ENCODE measurements around the gene CALM3. TPM values are rescaled to one million over a fixed set of nuclear protein-coding genes. Genes with fewer than 3 reads are reported as not detected.
A peak's percentile ranks its signal among the peaks of the same experiment; 100 is the strongest.

Gene CALM3
- total and polyA plus RNA-seq, 2 donors (not counting 3 experiments of a cell fraction or from before 2014, with no cell fraction given): 305 to 425 TPM

DNA sequence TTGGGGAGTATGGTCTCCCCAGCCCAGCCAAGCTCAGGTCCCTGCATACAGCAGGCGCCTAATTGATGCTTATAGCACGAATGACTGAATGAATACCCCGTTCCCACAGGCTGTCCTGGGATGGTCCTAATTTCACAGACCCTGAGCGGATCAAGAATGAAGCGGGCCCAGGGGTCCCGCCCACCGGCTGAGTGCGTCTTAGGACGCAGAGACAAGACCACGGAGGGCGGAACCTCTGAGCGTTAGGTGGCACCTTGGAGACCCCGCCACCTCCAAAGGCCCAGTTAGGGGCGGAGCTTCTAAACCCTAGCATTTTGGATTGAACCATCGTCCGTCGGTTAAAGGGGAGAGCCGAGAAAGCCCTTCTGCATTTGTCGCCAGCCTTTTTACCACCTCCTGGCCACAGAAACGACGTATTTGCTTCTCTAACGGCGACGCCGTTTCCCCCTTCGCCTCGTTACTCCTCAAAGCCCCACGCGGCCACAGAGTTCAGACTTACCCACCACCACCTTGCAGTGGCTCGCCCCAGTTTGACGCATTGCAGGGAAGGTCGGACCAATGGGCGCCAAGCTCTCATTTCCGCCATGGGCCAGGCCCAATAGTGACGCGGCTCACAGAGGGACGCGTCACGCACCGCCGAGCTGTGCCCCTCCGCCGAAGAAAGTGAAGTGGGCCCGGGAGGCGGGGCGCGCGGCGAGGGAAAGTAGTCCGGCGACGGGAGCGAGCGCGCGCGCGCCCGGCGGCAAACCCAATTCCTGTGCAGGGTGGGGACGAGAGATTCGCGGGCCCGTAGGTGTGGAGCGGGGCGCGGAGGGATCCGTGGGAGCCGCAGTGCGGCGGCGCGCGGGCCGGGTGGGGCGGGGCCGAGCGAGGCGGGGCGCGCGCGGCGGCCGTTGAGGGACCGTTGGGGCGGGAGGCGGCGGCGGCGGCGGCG, 479 bp upstream of the CALM3 start:
- BruUV-seq (replicated peaks): TSS peak; percentile 83
- no peaks in the 10 kb centered on the region for H4K20me1 ChIP-seq (replicated peaks; ENCODE audit: control insufficient read depth, extremely low read depth, insufficient read depth, low read length)
- H3K4me2 ChIP-seq (ENCODE audit: insufficient read depth, low read length): peak overlapping the region; percentile 44
- H3K27me3 ChIP-seq (ENCODE audit: control insufficient read depth in 2 of 2, insufficient read depth in 2 of 2, low read length in 2 of 2): peaks cover 0 to 3% of the 10 kb centered on the region in 2 experiments
- POLR2A ChIA-PET: interaction anchor here (0.5 to 1.1 kb wide), 3 partner anchors 17 to 116 kb away, joined by 4 to 8 read pairs (median 6); partner anchors contain the start of gene PRKD2
- no peaks in the 10 kb centered on the region for H3K9me1 ChIP-seq (replicated peaks; ENCODE audit: control insufficient read depth, extremely low read depth, insufficient read depth, low read length)
- H3K27ac ChIP-seq (ENCODE audit: insufficient read depth, low read depth, low read length): peak overlapping the region; percentile 93
- peaks cover 0 to 6% of the 10 kb centered on the region in 2 experiments for H3K36me3 ChIP-seq (ENCODE audit: control insufficient read depth in 2 of 2, extremely low read depth in 1 of 2, insufficient read depth in 2 of 2, low read length in 2 of 2)
- peaks cover 45% of the 10 kb centered on the region for H3K79me2 ChIP-seq (ENCODE audit: control insufficient read depth, insufficient read depth, low read length)
- no peaks in the 10 kb centered on the region for H3K9me3 ChIP-seq (replicated peaks; ENCODE audit: control insufficient read depth, insufficient read depth, low read length)
- no peak for TF ChIP-seq FOS (IDR thresholded peaks at IDR 0.05; ENCODE audit: borderline replicate concordance, insufficient read depth, low read length)
- no peak for TF ChIP-seq POLR2AphosphoS5 (IDR thresholded peaks at IDR 0.05; ENCODE audit: insufficient read depth, low read depth, low read length)
- TF ChIP-seq POLR2A (IDR thresholded peaks at IDR 0.05; ENCODE audit: low read depth, low read length): peak; percentile 66
- peak; percentile 1 for TF ChIP-seq MAX (IDR thresholded peaks at IDR 0.05; ENCODE audit: insufficient read depth, insufficient read length)
- no peak for TF ChIP-seq MYC (IDR thresholded peaks at IDR 0.05; ENCODE audit: low read depth, low read length)
- no peak for TF ChIP-seq CTCF (IDR thresholded peaks at IDR 0.05; ENCODE audit: extremely low read depth in 1 of 2, insufficient read depth in 1 of 2, low read depth in 1 of 2, low read length in 2 of 2)
- TF ChIP-seq GATA2 (IDR thresholded peaks at IDR 0.05; ENCODE audit: insufficient read depth, insufficient read length, low read depth, low read length): no peak
- no peak for TF ChIP-seq JUN (IDR thresholded peaks at IDR 0.05; ENCODE audit: borderline replicate concordance, insufficient read depth, insufficient read length, low read depth)
- TF ChIP-seq EZH2 (IDR thresholded peaks at IDR 0.05; ENCODE audit: borderline replicate concordance, low read depth, low read length, severe bottlenecking): no peak
- DNase-seq (ENCODE audit: low read depth, low spot score) (peak; percentile 98), FAIRE-seq (peak; percentile 97)
- H3K4me3 ChIP-seq (replicated peaks in 1 of 3; ENCODE audit: insufficient read depth in 1 of 3, low read depth in 1 of 3, low read length in 3 of 3): peak overlapping the region; percentile 2 to 99 (median 98)
- H3K4me1 ChIP-seq (ENCODE audit: control insufficient read depth, extremely low read depth, insufficient read depth, low read length): peaks cover 13% of the 10 kb centered on the region
- CTCF ChIA-PET: interaction anchor here (1.0 to 2.6 kb wide), 6 partner anchors 10 to 71 kb away, joined by 3 to 17 read pairs (median 6); partner anchors contain the start of gene DACT3
- dilution Hi-C loops (cut with MboI; ENCODE audit: extremely low pct_ligation_motif_present, low sequenced_read_pairs): no loop called here
- intact Hi-C loops (cut with micrococcal nuclease): no loop called here
- H2AFZ ChIP-seq (ENCODE audit: low read depth, low read length): peak overlapping the region; percentile 68
- H3K9ac ChIP-seq (replicated peaks; ENCODE audit: extremely low read depth, insufficient read depth, low read length): peak overlapping the region; percentile 96
